Activated T-helper 1 cell treated with anti-CD3 and anti-CD28 coated beads, Interleukin-2, amount 50 U/mL, for 16 hours (primary cell): ENCODE results near the gene DEDD.

Experiments used
- DNase-seq, 2 donors: peaks; one replicate each; pipeline ENCODE4 v3.0.0-alpha.2; 2020; ENCODE audit warnings: low read depth in 1 of 2, low spot score in 1 of 2

Gene DEDD

DNA sequence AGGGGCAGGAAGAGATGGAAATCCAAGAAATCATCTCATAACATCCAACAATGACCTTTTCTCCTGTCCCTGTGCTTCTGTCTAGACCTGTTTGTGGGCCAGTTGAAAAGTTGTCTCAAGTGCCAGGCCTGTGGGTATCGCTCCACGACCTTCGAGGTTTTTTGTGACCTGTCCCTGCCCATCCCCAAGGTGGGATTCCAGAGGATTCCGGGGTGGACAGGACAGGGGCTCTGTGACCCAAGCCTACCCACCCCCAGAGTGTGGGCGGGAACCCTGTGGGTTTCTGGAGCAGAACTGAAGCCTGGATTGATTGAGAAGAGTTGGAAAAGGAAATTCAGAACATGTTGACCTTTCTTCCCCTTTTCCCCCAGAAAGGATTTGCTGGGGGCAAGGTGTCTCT, 31.3 kb upstream of the DEDD start:
- DNase-seq = no peak

DNA sequence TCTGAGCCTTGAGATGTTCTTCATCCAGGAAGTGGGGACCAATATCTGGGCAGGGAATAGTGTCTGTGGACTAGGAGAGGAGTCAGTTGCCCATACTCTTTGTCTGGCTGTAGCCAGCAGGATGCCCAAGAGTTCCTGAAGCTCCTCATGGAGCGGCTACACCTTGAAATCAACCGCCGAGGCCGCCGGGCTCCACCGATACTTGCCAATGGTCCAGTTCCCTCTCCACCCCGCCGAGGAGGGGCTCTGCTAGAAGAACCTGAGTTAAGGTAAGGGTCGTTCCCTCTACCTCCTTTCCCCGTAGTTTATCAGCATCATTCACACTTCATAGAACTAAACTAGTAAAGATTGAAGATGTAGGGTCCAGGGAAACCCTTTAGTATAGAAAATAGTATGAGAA, 30.3 kb upstream of the DEDD start:
- DNase-seq = no peak

DNA sequence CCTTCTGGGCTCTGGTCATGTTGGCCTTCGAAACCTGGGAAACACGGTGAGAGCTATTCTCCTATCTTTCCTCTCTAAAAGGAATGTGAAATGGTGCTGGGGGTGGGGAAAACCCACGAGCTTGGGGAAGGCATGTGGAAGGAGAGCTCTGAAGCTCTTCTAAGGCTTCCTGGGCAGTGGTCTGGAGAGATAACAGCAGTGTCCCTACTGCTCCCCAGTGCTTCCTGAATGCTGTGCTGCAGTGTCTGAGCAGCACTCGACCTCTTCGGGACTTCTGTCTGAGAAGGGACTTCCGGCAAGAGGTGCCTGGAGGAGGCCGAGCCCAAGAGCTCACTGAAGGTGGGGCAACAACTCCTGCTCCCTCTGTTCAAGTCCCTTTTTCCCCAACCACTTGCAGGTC, 29.6 kb upstream of the DEDD start:
- no peak for DNase-seq

DNA sequence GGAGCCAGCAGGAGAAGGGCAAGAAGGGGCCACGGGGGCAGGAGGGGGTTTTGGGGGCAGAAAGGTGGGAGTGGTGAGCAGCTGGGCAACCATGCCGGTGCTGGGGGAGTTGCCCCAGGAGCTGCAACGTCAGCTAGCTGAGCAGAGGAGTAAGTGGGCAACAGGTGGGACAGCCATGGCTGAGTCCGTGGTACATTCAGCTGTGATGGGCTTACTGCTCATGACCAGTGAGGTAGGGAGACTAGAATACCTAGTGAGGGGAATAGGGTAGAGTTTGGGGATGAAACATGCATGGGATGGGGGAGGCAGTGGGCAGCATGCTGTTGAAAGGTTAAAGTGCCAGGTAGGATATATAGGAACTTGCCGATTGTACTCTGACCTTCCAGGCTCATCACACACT, 29.2 kb upstream of the DEDD start:
- no peak for DNase-seq

DNA sequence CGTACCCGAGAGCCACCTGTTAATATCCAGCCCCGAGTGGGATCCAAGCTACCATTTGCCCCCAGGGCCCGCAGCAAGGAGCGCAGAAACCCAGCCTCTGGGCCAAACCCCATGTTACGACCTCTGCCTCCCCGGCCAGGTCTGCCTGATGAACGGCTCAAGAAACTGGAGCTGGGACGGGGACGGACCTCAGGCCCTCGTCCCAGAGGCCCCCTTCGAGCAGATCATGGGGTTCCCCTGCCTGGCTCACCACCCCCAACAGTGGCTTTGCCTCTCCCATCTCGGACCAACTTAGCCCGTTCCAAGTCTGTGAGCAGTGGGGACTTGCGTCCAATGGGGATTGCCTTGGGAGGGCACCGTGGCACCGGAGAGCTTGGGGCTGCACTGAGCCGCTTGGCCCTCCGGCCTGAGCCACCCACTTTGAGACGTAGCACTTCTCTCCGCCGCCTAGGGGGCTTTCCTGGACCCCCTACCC, 28.2 kb upstream of the DEDD start:
- DNase-seq = no peak

DNA sequence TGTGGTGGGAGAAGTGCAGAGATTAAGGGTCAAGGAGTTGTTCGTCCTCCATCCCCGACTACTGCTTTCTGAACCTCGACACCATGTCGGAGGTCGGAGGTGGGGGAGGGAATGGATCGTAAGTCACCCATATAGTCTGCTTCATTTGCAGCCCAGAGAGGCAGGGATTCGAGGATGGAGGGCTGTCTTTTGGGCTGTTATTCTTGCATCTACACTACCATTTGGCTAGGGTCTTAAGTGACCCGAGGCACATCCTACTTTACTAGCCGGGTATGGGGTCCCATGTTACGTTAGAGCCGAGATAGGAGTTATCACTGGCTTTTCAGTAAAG, 27.4 kb upstream of the DEDD start:
- no peak for DNase-seq

DNA sequence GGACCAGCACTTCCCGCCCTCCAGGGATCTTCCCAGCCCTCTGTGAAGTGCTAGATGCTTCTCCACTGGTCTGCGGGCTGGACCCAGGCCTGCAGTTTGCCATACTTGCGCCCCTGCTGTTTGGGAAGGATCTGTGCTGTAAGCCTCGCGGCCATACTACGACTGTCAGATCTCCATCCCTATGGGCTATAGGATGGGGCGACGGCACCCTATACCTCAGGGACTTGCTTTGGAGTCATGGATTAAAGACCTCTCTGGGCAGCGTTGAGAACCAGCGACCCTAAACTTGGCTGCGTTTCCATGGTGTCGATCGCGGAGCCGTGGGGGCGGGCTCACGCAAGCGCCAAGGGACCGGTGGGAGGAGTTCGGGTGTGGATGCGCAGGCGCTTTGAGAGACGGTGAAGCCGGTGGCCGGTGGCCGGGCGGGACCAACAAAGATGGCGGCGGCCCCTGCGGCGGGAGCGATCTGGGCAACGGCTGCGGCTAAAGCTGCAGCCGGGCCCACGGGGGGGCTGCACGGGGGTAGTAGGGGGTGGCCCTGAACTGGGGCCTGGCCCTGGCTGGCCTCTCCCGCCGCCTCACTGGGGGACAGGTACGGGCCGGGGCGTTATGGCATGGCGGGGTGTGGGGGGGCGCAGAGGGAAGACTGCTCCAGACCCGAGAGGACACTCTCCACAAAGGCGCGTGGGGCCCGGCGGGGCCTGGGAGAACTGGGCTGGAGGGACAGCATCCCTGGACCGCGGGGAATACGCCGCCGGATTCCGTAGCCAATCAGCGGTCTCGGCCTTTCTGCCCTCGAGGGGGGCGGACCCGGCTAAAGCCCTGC, 26.8 kb upstream of the DEDD start, which contains the start of gene USP21:
USP21 (plus strand) TSS at position 414 of the 826 bp plus-strand sequence. CDS start 1,141 bp downstream, outside the sequence.
- peak; percentile 80 to 88 for DNase-seq

- DNase-seq = no peak
Observed at GRCh38 chr1:161158316-161159010, 26.0 kb upstream of the DEDD start.

GRCh38 chr1:161157867-161158266, 25.4 kb upstream of the DEDD start:
- no peak for DNase-seq

DNA sequence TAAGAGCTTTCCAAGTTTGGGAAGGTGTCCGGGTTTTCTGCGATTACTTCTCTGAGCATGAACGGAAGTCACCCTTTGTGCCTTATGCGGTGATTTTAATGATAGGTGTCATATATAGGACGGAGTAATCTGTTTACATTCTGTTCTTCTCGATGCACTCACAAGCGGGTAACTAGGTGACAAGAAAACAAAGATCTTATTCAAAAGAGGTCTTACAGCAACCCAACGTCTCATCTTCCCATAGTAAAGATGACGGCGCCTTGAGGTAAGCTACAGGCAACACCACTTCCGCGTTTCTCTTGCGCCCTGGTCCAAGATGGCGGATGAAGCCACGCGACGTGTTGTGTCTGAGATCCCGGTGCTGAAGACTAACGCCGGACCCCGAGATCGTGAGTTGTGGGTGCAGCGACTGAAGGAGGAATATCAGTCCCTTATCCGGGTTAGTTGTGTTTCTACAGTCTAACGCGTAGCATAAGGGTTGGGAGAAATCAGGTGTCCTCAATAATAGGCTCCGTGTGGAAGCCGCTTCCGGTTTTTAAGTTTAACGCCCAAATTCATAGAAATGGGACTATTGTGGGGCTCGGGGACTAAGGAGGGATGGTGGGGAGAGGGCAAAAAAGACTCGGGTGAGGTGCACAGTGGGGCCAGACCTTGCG, 21.3 kb upstream of the DEDD start, which contains the start of gene UFC1:
UFC1 (plus strand) TSS at position 297 of the 656 bp plus-strand sequence; CDS start at position 317, 20 bp downstream.
- peak; percentile 59 to 67 for DNase-seq

DNA sequence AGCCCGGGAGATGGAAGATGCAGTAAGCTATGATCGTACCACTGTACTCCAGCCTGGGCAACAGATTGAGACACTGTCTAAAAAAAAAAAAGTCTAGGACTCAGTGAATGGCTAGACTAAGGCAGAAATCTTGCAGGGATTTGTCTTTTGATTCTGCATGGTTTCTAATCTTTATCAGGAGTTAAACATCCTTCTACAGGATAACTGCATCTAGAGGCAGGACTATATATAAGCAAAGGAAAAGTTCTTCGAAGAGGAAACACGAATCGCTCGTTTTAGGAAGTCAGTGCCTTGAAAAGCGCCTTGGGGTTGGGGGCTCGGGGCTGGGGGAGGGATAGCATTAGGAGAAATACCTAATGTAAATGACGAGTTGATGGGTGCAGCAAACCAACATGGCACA, 20.7 kb upstream of the DEDD start:
- DNase-seq = no peak

- no peak for DNase-seq
Observed at GRCh38 chr1:161145832-161146231, 13.4 kb upstream of the DEDD start.

DNA sequence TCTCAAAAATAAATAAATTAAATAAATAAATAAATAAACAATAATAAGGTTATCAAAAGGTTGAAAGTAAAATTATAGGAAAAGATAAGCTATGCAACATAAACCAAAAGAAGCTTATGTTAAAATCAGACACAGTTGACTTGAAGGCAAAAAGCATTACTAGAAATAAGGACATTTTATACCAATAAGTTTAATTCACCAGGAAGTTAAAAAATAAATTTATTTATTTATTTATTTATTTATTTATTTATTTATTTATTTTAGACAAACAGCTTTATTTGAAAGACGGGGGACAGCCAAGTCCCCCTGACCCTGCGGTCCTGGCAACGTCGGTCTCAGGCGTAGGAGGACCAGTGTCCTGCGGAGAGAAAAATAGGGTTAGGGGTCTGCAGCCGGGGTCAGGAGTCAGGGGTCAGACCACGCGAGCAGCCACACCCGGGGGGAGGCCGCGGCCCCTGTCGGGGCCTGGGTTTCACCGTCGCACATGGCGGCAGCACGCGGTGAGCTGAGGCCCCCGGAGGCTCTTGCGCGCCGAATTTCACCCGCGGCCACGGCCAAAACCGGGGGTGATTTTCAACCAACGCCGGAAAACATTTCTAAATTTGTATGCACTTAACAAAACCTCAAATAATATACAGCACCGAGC, 8.4 kb upstream of the DEDD start:
- DNase-seq = no peak

DNA sequence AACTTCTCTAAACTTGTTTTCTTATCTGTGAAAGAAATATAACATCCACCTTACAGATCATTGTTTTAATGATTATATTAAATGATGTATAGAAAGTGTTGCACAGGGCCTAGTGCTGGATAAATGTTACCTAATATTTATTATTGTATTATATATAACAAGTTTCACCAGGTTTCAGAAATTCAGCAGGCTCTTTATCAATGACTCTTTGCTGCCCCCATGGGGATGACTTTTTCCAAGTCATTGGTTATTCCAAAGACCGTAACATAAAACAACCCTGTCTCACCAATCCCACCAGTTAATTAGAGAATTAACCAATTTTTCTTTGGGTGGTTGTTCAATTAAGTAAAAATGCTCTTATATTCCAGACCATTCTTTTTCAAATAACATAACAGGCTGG, 7.3 kb upstream of the DEDD start:
- DNase-seq = no peak

DNA sequence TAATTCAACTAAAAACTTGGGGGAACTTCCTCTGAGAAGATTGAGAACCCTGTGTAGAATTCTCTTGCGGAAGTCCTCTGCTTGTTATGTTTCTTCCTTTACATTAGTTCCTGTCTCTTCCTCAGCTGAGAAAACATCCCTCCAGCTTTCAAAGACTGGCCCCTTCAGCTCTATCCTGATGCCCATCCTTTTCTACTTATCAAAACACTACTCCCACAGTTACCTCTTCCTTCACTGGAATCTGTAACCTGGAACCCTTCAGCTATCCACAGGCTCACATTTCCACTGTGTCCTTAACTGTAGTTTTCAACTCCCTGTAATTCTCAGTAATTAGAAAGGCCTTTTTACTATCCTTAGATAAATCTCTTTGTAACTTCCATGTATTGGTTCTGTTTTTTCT, 6.0 kb upstream of the DEDD start:
- DNase-seq = no peak

GRCh38 chr1:161137881-161138280, 5.4 kb upstream of the DEDD start:
- DNase-seq = no peak

DNA sequence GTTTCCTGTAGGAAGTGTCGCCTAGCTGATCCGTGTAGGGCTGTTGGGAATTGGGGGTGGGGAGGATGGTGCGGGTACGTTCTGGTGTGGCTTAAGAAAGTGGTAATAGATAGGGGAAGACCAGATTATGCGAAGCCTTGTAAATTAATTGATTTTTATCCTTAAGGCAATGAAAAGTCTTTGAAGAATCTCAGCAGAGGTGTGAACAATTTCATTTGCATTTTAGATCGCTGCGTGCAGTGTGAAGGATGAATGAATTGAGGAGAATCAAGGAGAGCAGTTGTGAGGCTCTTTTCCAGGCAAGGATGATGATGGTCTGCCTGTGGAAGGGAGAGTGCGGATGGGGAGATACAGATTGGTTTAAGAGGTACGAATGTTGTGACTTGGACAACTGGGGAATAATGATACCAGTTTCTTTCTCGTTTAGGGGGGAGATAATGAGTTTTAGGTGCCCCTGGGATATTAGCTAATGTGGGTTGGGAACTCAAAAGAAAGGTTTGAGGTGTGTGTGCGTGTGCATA, 813 bp upstream of the DEDD start:
- no peak for DNase-seq

DNA sequence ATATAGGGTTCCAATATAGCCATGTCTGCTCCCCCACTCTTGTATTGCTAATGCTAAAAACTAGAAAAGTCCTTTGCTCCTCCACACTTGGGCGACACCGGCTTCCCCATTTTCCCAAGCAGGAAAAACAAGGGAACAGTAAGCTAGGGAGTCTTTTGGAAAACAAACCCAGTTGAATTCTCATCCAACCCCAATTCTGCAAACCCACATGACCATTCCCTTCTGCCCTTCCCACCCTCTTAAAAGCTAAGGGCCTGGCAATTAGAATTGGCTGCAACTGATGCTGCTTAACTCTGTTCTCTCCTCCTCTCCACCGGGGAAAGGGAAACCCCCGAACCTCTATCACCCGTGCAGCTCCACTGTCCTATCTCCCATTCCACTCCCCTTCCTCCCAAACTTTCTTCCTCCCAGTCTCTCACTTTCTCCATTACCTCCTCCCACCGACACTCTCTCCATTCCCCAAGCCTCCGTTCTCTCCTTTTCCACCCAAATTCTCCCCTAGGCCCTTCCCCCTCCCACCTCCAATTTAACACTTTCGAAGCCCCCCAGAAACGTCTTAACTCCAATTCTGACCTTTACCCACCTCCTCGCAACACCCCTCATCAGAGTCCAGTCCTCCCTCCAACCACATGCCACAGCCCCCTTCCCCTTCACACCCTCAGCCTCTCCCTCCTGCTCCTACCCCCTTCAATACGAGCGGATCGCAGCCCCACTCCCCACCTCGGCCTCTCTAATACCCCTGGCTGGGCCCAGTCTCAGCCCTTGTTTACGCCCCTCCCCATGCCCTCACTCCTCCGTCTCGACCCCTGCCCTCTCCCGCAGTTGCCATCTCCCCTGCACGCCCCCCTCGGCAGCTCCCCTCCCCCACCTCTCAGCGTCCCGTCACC, 701 bp downstream of the DEDD start:
- no peak for DNase-seq

- DNase-seq = no peak
Observed at GRCh38 chr1:161130266-161130665, 2.2 kb downstream of the DEDD start.
